ENCODE results near the gene FAM120A. TPM values are rescaled to one million over a fixed set of nuclear protein-coding genes. Genes with fewer than 3 reads are reported as not detected.

FAM120A gene
- total RNA-seq, 1 donor from 2014 or later, result 59.3 TPM

GRCh38 chr9:93585695-93586094, 134.2 kb downstream of the FAM120A start:
- peaks cover 4% of the 10 kb centered on the region for H3K36me3 Mint-ChIP-seq (ENCODE audit: insufficient read depth)
- no peaks in the 10 kb centered on the region for H3K27me3 Mint-ChIP-seq
- no peak overlapping the region for H3K4me3 Mint-ChIP-seq (ENCODE audit: low read depth)
- peaks cover 4% of the 10 kb centered on the region for H3K9me3 Mint-ChIP-seq (ENCODE audit: low read depth)
- H3K27ac Mint-ChIP-seq, result no peak overlapping the region
- DNase-seq (ENCODE audit: low spot score, unreplicated experiment), result no peak
- H3K4me1 Mint-ChIP-seq (ENCODE audit: low read depth), result peaks cover 51% of the 10 kb centered on the region
- no peak for TF ChIP-seq CTCF (IDR thresholded peaks at IDR 0.05; ENCODE audit: unreplicated experiment)

- no peak overlapping the region for H3K4me3 Mint-ChIP-seq (ENCODE audit: low read depth)
- H3K9me3 Mint-ChIP-seq (ENCODE audit: low read depth), result peaks cover 4% of the 10 kb centered on the region
- peaks cover 4% of the 10 kb centered on the region for H3K36me3 Mint-ChIP-seq (ENCODE audit: insufficient read depth)
- H3K4me1 Mint-ChIP-seq (ENCODE audit: low read depth), result peaks cover 45% of the 10 kb centered on the region
- H3K27ac Mint-ChIP-seq, result peak overlapping the region; percentile 45
- no peak for TF ChIP-seq CTCF (IDR thresholded peaks at IDR 0.05; ENCODE audit: unreplicated experiment)
- no peaks in the 10 kb centered on the region for H3K27me3 Mint-ChIP-seq
- DNase-seq (ENCODE audit: low spot score, unreplicated experiment), result no peak
Measured at GRCh38 chr9:93586290-93587057, 135.0 kb downstream of the FAM120A start.

GRCh38 chr9:93587284-93587650, 135.8 kb downstream of the FAM120A start:
- H3K9me3 Mint-ChIP-seq (ENCODE audit: low read depth), result peaks cover 4% of the 10 kb centered on the region
- peaks cover 37% of the 10 kb centered on the region for H3K4me1 Mint-ChIP-seq (ENCODE audit: low read depth)
- H3K36me3 Mint-ChIP-seq (ENCODE audit: insufficient read depth), result peaks cover 4% of the 10 kb centered on the region
- no peaks in the 10 kb centered on the region for H3K27me3 Mint-ChIP-seq
- no peak overlapping the region for H3K27ac Mint-ChIP-seq
- no peak for TF ChIP-seq CTCF (IDR thresholded peaks at IDR 0.05; ENCODE audit: unreplicated experiment)
- no peak overlapping the region for H3K4me3 Mint-ChIP-seq (ENCODE audit: low read depth)
- DNase-seq (ENCODE audit: low spot score, unreplicated experiment), result no peak

- Mint-ChIP-seq H3K27ac (peak overlapping the region; percentile 92), H3K36me3 (ENCODE audit: insufficient read depth) (peaks cover 4% of the 10 kb centered on the region), H3K4me3 (ENCODE audit: low read depth) (no peak overlapping the region), H3K9me3 (ENCODE audit: low read depth) (peaks cover 4% of the 10 kb centered on the region), H3K27me3 (no peaks in the 10 kb centered on the region), H3K4me1 (ENCODE audit: low read depth) (peaks cover 31% of the 10 kb centered on the region)
- peak; percentile 48 for TF ChIP-seq CTCF (IDR thresholded peaks at IDR 0.05; ENCODE audit: unreplicated experiment)
- no peak for DNase-seq (ENCODE audit: low spot score, unreplicated experiment)
Measured at GRCh38 chr9:93587651-93588347, 136.3 kb downstream of the FAM120A start.

GRCh38 chr9:93588641-93589609, 137.4 kb downstream of the FAM120A start:
- H3K9me3 Mint-ChIP-seq (ENCODE audit: low read depth), result peaks cover 4% of the 10 kb centered on the region
- TF ChIP-seq CTCF (IDR thresholded peaks at IDR 0.05; ENCODE audit: unreplicated experiment), result no peak
- H3K4me3 Mint-ChIP-seq (ENCODE audit: low read depth), result no peak overlapping the region
- H3K27me3 Mint-ChIP-seq, result no peaks in the 10 kb centered on the region
- no peak for DNase-seq (ENCODE audit: low spot score, unreplicated experiment)
- peak overlapping the region; percentile 26 for H3K27ac Mint-ChIP-seq
- peaks cover 27% of the 10 kb centered on the region for H3K4me1 Mint-ChIP-seq (ENCODE audit: low read depth)
- H3K36me3 Mint-ChIP-seq (ENCODE audit: insufficient read depth), result peaks cover 4% of the 10 kb centered on the region

Measured in progenitor cell of endocrine pancreas (in vitro differentiated cells).